ENCODE results near the gene DHX34.
A peak's percentile ranks its signal among the peaks of the same experiment; 100 is the strongest.
"Not testable (repeated sequence)": the region's sequence is repeated elsewhere in the genome, so short reads cannot be mapped to it uniquely, and the experiment has no call there.

Gene DHX34, protein sequence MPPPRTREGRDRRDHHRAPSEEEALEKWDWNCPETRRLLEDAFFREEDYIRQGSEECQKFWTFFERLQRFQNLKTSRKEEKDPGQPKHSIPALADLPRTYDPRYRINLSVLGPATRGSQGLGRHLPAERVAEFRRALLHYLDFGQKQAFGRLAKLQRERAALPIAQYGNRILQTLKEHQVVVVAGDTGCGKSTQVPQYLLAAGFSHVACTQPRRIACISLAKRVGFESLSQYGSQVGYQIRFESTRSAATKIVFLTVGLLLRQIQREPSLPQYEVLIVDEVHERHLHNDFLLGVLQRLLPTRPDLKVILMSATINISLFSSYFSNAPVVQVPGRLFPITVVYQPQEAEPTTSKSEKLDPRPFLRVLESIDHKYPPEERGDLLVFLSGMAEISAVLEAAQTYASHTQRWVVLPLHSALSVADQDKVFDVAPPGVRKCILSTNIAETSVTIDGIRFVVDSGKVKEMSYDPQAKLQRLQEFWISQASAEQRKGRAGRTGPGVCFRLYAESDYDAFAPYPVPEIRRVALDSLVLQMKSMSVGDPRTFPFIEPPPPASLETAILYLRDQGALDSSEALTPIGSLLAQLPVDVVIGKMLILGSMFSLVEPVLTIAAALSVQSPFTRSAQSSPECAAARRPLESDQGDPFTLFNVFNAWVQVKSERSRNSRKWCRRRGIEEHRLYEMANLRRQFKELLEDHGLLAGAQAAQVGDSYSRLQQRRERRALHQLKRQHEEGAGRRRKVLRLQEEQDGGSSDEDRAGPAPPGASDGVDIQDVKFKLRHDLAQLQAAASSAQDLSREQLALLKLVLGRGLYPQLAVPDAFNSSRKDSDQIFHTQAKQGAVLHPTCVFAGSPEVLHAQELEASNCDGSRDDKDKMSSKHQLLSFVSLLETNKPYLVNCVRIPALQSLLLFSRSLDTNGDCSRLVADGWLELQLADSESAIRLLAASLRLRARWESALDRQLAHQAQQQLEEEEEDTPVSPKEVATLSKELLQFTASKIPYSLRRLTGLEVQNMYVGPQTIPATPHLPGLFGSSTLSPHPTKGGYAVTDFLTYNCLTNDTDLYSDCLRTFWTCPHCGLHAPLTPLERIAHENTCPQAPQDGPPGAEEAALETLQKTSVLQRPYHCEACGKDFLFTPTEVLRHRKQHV

GRCh38 chr19:47348819-47349795 lies at the start of gene DHX34:
DHX34 (plus strand) TSS chr19:47349315; CDS start chr19:47353031, 3,716 bp downstream.
- DNase-seq, result peak; percentile 100

DNA sequence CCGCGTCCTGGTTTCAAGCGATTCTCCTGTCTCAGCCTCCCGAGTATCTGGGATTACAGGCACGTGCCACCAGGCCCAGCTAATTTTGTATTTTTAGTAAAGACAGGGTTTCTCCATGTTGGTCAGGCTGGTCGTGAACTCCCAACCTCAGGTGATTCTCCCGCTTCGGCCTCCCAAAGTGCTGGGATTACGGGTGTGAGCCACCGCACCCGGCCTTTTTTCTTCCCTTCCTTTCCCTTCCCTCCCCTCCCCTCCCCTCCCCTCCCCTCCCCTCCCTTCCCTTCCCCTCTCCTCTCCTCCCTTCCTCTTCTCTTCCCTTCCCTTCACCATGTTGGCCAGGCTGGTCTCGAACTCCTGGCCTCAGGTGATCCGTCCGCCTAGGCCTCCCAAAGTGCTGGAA lies 48.2 kb upstream of the DHX34 start:
- not testable (repeated sequence) for DNase-seq

GRCh38 chr19:47302249-47302648 lies 46.9 kb upstream of the DHX34 start:
- DNase-seq, result no peak

DNA sequence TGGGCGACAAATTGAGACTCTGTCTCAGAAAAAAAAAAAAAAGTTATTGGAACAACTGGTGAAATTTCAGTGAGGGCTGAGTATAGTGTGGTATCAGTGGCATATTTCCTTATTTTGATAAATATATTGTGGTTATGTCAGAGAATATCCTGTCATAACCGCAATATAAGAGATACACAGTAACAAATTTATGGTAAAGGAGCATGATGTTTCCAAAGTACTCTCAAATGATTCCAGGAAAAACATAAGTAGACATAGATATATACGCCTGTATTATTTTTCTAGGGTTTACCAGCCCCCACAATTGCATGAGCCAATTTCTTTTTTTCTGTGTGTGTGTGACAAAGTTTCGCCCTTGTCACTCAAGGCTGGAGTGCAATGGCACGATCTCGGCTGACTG lies 45.1 kb upstream of the DHX34 start:
- DNase-seq, result no peak

- DNase-seq, result peak; percentile 49 to 51
Observed at GRCh38 chr19:47305309-47305751, 43.8 kb upstream of the DHX34 start.

DNA sequence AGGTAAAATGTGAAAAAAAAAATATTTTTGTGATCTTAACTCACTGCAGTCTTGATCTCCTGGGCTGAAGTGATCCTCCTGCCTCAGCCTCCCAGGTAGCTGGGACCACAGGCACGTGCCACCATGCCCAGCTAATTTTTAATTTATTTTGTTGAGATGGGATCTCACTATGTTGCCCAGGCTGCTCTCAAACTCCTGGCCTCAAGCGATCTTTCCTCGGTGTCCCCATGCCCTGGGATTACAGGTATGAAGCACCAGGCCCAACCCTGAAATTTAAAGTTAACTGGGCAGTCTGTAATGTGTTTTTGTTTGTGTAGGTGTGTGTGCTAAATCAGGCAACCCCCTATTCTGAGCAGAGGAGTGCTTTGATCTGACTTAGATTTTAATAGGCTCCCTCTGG lies 42.8 kb upstream of the DHX34 start:
- no peak for DNase-seq

DNA sequence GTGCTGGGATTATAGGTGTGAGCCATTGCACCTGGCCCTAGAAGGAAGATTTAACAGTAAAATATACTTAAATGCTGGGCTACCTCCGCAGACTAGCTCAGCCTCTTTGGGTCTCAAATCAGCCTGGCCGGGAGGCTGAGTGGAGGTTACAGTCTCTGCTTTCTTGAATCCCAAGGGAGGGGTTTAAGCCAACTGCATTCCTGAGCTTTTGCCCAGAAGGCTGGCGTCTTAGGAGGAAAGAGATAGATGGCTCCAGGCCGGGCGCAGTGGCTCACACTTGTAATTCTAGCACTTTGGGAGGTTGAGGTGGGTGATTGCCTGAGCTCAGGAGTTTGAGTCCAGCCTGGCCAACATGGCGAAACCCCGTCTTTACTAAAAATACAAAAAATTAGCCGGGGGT lies 40.1 kb upstream of the DHX34 start:
- no peak for DNase-seq

DNA sequence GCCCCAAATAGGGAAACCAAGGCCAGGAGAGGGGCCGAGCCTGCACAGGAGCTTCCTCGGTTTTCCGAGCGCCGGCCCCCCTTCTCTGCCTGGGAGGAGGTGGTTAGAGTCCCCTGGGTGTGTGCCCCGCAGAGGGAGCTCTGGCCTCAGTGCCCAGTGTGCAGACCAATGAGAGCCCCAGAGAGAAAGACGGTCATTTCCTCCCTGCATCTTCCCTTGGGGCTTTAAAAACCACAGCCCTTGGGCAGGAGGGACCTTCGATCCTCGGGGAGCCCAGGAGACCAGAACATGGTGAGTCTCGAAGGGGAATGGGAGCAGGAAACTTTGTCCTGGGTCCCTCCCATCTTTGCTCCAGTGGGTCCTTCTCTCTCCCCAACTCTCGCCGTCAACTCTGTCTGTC lies 39.5 kb upstream of the DHX34 start, which contains the start of gene C5AR1:
C5AR1 (plus strand) TSS at position 254 of the 400 bp plus-strand sequence; CDS start at position 289, 35 bp downstream.
- DNase-seq, result peak in 1 of 2 donors; percentile 67

DNA sequence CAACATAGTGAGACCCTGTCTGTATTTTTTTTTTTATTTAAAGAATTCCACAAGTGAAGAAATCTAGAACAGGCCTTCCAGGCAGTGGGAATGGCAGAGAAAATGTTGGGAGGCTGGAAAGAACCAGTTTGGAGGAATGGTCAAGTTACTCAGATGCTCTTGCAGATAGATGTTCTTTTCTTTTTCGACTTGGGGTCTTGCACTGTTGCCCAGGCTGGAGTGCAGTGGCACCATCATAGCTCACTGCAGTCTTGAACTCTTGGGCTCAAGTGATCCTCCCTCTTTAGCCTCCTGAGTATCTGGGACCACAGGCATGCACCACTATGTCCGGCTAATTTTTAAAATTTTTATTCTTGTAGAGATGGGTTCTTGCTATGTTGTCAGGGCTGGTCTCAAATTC lies 38.8 kb upstream of the DHX34 start:
- no peak for DNase-seq

DNA sequence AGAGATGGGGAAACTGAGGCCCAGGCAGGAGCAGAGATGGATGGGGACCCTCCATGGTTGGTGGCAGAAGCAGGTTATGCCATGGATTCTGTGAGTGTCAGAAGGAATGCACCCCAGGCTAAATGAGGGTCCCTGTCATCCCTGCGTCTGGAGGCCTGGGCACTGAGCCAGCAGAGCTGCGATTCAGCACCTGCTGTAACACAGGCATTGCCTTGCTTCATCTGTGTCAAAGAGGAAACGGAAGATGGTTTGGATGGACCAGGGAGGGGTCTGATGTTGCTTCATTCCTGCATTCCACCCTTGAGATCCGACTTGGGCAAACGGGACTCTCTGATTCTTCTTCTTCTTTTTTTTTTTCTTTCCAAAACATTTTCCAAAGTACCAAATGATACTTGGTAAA lies 38.3 kb upstream of the DHX34 start:
- peak in 1 of 2 donors; percentile 52 for DNase-seq

DNA sequence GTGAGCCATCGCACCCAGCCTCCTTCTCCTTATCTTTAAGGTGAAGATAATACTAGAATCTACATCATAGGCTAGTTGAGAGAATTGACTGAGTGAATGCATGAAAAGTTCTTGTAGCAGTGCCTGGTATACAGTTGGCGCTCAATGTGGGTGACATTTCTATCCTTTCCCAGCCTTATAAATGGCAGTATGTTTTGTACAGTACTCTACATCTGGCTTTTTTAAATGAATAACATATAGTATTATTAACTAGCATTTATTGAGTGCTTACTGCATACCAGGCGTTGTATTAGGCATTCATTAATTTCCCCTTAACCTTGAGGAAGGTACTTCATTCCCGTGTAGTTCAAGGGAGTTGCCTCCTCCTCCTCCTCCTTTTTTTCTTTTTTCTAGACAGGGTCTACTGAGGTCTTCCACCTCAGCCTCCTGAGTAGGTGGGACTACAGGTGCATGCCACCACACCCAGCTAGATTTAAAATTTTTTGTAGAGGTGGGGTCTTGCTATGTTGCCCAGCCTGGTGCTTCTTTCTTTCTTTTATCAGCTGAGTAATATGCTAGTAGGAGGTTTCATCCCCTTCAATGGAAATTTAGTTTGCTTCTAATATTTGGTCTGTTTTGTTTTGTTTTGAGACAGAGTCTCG lies 36.6 kb upstream of the DHX34 start:
- DNase-seq, result no peak

GRCh38 chr19:47313754-47314295 lies 35.3 kb upstream of the DHX34 start:
- no peak for DNase-seq

DNA sequence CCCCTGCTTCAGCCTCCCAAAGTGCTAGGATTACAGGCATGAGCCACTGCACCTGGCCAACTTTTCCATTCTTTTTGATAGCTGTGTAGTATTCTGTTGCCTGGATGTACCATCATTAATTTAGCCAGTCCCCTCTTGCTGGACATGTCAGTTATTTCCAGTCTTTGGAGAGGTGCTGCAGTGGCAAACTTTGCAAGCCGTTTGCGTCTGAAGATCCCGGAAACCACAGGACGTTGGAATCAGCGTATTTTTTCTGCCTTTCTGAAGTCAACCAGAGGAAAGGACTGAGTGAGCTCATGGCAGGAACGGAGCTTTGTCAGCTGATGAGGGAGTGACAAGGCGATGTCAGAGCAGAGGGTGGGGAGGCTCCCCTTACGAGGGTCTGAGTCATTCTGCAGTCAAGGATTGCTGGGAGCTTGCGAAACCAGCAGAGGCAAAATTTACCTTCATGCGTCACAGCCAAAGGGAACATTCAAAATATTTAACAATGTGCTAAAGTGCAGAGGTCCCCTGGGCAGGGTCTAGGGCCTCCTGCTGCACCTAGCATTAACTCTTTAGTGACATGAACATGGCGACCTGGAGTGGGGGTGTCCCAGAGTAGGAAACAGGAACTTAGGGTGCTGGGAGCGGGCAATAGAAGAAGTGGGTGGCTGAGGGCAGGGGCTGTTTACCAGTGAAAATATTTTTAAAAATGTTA lies 33.8 kb upstream of the DHX34 start:
- peak in 1 of 2 donors; percentile 82 for DNase-seq

DNA sequence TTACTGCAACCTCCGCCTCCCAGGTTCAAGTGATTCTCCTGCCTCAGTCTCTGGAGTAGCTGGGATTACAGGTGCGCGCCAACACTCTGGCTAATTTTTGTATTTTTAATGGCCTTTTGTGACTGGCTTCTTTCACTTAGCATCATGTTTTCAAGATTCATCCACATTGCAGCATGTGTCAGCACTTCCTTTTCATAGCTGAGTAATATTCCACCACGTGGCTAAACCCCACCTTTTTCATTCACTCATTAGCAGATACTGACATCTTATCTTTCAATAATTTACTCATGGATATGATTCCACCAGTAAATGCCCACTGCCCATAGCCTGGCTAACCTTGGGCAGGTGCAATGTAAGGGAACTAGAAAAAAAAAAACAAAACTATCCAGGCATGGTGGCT lies 32.6 kb upstream of the DHX34 start:
- DNase-seq, result no peak

GRCh38 chr19:47319923-47320871 lies 28.9 kb upstream of the DHX34 start:
- DNase-seq, result no peak

DNA sequence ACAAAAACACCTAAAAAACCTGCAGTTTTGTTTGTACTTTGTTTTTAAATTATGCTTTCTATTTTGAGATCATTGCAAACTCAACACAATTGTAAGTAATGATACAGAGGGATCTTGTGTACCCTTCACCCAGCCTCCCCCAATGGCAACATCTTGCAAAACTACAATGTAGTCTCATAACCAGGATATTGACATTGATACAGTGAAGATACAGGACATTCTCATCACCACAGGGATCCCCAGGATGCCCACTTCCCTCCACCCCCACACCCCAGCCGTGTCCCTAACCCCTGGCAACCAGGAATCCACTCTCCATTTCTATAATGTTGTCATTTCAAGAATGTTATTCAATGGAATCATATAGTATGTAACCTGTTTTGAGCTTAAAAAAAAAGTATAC lies 27.5 kb upstream of the DHX34 start:
- no peak for DNase-seq

DNA sequence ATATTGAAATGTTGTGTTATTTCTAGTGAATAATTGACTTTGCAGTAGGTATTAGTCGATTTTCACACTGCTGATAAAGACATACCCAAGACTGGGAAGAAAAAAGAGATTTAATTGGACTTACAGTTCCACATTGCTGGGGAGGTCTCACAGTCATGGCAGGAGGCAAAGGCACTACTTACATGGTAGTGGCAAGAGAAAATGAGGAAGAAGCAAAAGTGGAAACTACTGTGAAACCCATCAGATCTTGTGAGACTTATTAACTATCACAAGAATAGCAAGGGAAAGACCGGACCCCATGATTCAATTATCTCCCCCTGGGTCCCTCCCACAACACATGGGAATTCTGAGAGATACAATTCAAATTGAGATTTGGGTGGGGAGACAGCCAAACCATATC lies 27.1 kb upstream of the DHX34 start:
- no peak for DNase-seq

DNA sequence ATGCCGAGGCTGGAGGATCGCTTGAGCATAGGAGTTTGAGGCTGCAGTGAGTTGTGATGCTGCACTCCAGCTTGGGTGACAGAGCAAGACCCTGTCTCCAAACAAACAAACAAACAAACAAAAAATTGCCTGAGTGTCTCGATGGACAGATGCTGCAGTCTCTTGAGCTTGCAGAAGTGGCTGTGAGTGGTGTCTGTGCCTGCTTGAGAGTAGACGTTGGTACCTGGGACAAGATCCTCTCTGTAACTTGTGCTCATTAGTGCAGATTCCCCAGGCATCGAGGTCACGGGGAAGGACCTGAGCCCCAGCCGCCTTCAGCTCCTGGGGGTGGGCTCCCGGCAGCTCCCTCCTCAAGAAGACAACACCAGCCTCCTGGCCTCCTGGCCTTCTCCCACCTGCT lies 25.7 kb upstream of the DHX34 start:
- no peak for DNase-seq

GRCh38 chr19:47323872-47324271 lies 25.2 kb upstream of the DHX34 start:
- no peak for DNase-seq

Measured in CD4-positive, alpha-beta T cell treated with Interleukin-1 beta for 1 hour (primary cell).